Measurements from ENCODE around the gene RLN3. TPM values are rescaled to one million over a fixed set of nuclear protein-coding genes. Genes with fewer than 3 reads are reported as not detected.

The RLN3 gene
- total and polyA plus RNA-seq, 10 of the 15 experiments (the other 5 are each of a cell fraction or from before 2014, with no cell fraction given) = not detected

DNA sequence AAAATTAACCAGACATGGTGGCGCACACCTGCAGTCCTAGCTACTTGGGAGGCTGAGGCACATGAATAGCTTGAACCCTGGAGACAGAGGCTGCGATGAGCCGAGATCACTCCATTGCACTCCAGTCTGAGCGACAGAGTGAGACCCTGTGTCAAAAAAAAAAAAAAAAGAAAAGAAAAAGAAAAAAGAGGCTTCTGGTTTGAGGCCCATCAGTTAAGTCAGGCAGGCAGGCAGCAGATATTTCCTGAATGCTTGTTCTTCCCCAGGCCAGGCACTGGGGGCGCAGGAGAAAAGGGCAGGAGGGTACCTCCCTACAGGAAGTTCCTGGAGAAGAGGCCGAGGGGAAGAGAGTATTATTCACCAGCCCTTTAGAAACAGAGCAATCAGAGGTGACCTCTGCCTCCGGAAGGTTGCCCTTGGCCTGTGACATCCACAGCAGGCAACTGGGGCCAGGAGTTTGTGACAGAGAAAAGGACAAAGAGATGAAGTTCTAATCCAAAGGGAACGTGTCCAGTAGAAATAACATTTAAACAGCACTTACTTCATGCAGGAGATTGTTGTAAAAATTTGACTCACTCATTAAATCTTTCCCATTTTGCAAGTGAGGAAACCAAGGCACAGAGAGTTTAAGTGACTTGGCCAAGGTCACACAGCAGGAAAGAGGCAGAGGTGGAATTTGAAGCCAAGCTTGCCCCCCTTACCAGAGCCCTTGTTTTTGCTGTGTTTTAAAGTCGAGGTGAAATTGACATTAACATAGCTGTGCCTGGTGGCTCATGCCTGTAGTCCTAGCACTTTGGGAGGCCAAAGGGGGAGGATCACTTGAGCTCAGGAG is 4.3 kb upstream of the RLN3 start:
- CTCF ChIA-PET = interaction anchor here (0.7 to 2.2 kb wide), 3 partner anchors 8 to 69 kb away, joined by 3 to 14 read pairs (median 7); partner anchors contain the start of genes IL27RA and RFX1
- no peaks in the 10 kb centered on the region for H3K36me3 ChIP-seq (ENCODE audit: control insufficient read depth in 2 of 2, insufficient read depth in 2 of 2, low read length in 1 of 2)
- SMC1A ChIA-PET (ENCODE audit: uncharacterized antibody, unreplicated experiment) = interaction anchor here (0.9 to 2.3 kb wide), 3 partner anchors 17 to 25 kb away, joined by 3 to 8 read pairs (median 5); no protein-coding TSS in a partner anchor
- intact Hi-C loops (cut with micrococcal nuclease; ENCODE audit: unreplicated experiment) (no loop called here), in situ Hi-C loops (cut with MboI) (no loop called here)
- H2AFZ ChIP-seq (ENCODE audit: control insufficient read depth, low read depth, low read length) = peak overlapping the region; percentile 13
- no peaks in the 10 kb centered on the region for H3K79me2 ChIP-seq (ENCODE audit: control insufficient read depth, insufficient read depth, low read length)
- no peak overlapping the region for H3K4me2 ChIP-seq (ENCODE audit: control insufficient read depth, insufficient read depth)
- H3K4me1 ChIP-seq (ENCODE audit: control insufficient read depth, insufficient read depth, low read length) = peaks cover 11% of the 10 kb centered on the region
- H3K9ac ChIP-seq (ENCODE audit: control insufficient read depth, insufficient read depth, low read length) = no peak overlapping the region; the same call in 1 of the 2 replicates
- RAD21 ChIA-PET (ENCODE audit: unreplicated experiment) = no interaction called here
- H3K27me3 ChIP-seq (replicated peaks in 1 of 2; ENCODE audit: control insufficient read depth in 2 of 2, insufficient read depth in 2 of 2, low read length in 1 of 2) = no peaks in the 10 kb centered on the region
- FAIRE-seq = peak; percentile 54
- BruUV-seq (replicated peaks) = no TSS peak
- H3K27ac ChIP-seq (ENCODE audit: control insufficient read depth, insufficient read depth) = no peak overlapping the region
- no peaks in the 10 kb centered on the region for H4K20me1 ChIP-seq (ENCODE audit: control insufficient read depth, insufficient read depth)
- H3K4me3 ChIP-seq = no peak overlapping the region
- no peaks in the 10 kb centered on the region for H3K9me3 ChIP-seq (replicated peaks; ENCODE audit: control insufficient read depth, insufficient read depth, low read length)
- WGBS (ENCODE audit: insufficient coverage, insufficient replicate concordance, low lambda C conversion rate, missing lambda C conversion rate) = 63% methylated on average over 9 of the region's 9 CpGs
- ATAC-seq = peak; percentile 80
- no peak for DNase-seq (ENCODE audit: low read depth, low spot score)
- POLR2A ChIA-PET = interaction anchor here (0.7 to 0.8 kb wide), 2 partner anchors 16 to 91 kb away, joined by 3 to 4 read pairs; no protein-coding TSS in a partner anchor
- TF ChIP-seq, protein P1, sequence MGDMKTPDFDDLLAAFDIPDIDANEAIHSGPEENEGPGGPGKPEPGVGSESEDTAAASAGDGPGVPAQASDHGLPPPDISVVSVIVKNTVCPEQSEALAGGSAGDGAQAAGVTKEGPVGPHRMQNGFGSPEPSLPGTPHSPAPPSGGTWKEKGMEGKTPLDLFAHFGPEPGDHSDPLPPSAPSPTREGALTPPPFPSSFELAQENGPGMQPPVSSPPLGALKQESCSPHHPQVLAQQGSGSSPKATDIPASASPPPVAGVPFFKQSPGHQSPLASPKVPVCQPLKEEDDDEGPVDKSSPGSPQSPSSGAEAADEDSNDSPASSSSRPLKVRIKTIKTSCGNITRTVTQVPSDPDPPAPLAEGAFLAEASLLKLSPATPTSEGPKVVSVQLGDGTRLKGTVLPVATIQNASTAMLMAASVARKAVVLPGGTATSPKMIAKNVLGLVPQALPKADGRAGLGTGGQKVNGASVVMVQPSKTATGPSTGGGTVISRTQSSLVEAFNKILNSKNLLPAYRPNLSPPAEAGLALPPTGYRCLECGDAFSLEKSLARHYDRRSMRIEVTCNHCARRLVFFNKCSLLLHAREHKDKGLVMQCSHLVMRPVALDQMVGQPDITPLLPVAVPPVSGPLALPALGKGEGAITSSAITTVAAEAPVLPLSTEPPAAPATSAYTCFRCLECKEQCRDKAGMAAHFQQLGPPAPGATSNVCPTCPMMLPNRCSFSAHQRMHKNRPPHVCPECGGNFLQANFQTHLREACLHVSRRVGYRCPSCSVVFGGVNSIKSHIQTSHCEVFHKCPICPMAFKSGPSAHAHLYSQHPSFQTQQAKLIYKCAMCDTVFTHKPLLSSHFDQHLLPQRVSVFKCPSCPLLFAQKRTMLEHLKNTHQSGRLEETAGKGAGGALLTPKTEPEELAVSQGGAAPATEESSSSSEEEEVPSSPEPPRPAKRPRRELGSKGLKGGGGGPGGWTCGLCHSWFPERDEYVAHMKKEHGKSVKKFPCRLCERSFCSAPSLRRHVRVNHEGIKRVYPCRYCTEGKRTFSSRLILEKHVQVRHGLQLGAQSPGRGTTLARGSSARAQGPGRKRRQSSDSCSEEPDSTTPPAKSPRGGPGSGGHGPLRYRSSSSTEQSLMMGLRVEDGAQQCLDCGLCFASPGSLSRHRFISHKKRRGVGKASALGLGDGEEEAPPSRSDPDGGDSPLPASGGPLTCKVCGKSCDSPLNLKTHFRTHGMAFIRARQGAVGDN (IDR thresholded peaks at IDR 0.05) = no peak
- TF ChIP-seq KLF5 (IDR thresholded peaks at IDR 0.05; ENCODE audit: partially characterized antibody) (no peak), CBX5 (IDR thresholded peaks at IDR 0.05; ENCODE audit: low read depth) (no peak), SMAD5 (IDR thresholded peaks at IDR 0.05; ENCODE audit: low read depth) (no peak), TAF1 (IDR thresholded peaks at IDR 0.05; ENCODE audit: borderline replicate concordance, low read depth, low read length) (no peak), POLR2AphosphoS5 (IDR thresholded peaks at IDR 0.05; ENCODE audit: low read length) (no peak), ZNF217 (IDR thresholded peaks at IDR 0.05) (no peak), CHD2 (IDR thresholded peaks at IDR 0.05; ENCODE audit: borderline replicate concordance, low read depth, low read length) (no peak), PML (IDR thresholded peaks at IDR 0.05; ENCODE audit: low read length) (no peak), ZNF207 (IDR thresholded peaks at IDR 0.05; ENCODE audit: borderline replicate concordance) (no peak)
- TF ChIP-seq, protein P2, sequence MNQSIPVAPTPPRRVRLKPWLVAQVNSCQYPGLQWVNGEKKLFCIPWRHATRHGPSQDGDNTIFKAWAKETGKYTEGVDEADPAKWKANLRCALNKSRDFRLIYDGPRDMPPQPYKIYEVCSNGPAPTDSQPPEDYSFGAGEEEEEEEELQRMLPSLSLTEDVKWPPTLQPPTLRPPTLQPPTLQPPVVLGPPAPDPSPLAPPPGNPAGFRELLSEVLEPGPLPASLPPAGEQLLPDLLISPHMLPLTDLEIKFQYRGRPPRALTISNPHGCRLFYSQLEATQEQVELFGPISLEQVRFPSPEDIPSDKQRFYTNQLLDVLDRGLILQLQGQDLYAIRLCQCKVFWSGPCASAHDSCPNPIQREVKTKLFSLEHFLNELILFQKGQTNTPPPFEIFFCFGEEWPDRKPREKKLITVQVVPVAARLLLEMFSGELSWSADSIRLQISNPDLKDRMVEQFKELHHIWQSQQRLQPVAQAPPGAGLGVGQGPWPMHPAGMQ (IDR thresholded peaks at IDR 0.05; ENCODE audit: borderline replicate concordance) = no peak
- TF ChIP-seq, protein P3, sequence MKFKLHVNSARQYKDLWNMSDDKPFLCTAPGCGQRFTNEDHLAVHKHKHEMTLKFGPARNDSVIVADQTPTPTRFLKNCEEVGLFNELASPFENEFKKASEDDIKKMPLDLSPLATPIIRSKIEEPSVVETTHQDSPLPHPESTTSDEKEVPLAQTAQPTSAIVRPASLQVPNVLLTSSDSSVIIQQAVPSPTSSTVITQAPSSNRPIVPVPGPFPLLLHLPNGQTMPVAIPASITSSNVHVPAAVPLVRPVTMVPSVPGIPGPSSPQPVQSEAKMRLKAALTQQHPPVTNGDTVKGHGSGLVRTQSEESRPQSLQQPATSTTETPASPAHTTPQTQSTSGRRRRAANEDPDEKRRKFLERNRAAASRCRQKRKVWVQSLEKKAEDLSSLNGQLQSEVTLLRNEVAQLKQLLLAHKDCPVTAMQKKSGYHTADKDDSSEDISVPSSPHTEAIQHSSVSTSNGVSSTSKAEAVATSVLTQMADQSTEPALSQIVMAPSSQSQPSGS (IDR thresholded peaks at IDR 0.05; ENCODE audit: low read length) = no peak
- TF ChIP-seq, protein P4, sequence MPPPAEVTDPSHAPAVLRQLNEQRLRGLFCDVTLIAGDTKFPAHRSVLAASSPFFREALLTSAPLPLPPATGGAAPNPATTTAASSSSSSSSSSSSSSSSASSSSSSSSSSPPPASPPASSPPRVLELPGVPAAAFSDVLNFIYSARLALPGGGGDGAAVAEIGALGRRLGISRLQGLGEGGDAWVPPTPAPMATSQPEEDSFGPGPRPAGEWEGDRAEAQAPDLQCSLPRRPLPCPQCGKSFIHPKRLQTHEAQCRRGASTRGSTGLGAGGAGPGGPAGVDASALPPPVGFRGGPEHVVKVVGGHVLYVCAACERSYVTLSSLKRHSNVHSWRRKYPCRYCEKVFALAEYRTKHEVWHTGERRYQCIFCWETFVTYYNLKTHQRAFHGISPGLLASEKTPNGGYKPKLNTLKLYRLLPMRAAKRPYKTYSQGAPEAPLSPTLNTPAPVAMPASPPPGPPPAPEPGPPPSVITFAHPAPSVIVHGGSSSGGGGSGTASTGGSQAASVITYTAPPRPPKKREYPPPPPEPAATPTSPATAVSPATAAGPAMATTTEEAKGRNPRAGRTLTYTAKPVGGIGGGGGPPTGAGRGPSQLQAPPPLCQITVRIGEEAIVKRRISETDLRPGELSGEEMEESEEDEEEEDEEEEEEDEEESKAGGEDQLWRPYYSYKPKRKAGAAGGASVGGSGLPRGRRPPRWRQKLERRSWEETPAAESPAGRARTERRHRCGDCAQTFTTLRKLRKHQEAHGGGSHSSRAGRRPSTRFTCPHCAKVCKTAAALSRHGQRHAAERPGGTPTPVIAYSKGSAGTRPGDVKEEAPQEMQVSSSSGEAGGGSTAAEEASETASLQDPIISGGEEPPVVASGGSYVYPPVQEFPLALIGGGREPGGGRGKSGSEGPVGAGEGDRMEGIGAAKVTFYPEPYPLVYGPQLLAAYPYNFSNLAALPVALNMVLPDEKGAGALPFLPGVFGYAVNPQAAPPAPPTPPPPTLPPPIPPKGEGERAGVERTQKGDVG (CRISPR knock-in tag; IDR thresholded peaks at IDR 0.05) = no peak
